Erythroblast (primary cell): ENCODE data around the gene COQ8A.

Source experiments
- GATA1 ChIP-seq: IDR thresholded peaks from 2 replicates; pipeline ENCODE4 v1.6.1; 2011; ENCODE audit warnings: low read depth, mild to moderate bottlenecking, control low read depth, low read length, moderate library complexity
- POLR2A ChIP-seq: IDR thresholded peaks from 2 replicates; pipeline ENCODE4 v1.6.1; 2011; ENCODE audit warnings: mild to moderate bottlenecking, low read length

DNA sequence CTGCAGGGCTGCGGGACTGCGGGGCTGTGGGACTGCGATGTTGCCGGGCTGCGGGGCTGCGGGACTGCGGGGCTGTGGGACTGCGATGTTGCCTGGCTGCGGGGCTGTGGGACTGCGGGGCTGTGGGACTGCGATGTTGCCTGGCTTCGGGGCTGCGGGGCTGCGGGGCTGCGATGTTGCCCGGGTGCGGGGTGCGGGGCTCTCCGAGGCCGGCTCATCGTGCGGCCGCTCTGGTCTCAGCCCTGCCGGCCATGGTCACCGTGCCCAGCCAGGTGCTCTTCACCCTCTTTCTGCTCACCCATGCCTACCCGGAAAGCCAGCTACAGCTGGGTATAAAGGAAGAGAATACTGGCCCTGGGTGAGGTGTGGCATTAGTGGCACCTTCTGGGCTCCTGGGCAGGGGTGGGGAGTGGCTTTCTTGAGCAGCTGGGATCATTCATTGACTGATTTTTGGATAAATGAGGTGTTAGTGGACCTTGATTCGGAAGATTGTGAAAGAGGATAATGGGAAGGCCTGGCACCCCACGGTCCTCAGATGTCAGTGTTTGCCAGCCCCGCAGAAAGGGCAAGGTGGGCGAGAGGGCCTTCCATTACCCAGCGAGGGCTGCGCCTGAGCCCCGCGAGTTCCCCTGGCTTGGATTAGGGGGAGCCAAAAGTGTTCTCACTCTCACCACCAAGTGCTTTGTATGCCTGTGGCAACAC lies 36.3 kb downstream of the COQ8A start:
- TF ChIP-seq POLR2A: no peak
- TF ChIP-seq GATA1: no peak
